Measurements from ENCODE around the gene PEX14. TPM values are rescaled to one million over a fixed set of nuclear protein-coding genes. Genes with fewer than 3 reads are reported as not detected.

The PEX14 gene
- total RNA-seq, 1 experiment from 2014 or later, result 29.3 TPM

DNA sequence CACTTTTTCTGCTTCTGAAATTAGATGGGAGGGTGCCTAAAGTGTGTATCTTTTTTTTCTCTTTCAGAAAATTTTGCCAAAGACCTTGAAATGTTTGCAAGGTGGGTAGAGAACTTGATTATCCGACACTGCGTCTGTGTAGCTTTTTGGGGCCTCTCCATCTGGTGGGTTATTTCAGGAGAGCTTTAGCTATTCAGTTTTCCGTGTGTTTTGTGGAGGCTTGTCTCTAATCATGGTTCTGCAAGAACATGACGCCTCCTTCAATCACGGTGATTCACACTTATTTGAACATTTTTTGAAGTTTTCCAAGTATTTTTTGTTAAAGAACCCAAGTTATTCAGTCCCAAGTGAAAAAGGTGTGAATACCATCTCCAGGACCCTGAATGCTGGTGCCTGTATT, 40.2 kb upstream of the PEX14 start:
- Histone ChIP-seq H3K9ac (ENCODE audit: low read length) (no peak overlapping the region), H3K4me2 (ENCODE audit: low read length) (no peak overlapping the region), H3K4me3 (replicated peaks in 1 of 2; ENCODE audit: low read depth in 1 of 2, low read length in 2 of 2) (no peak overlapping the region), H3K9me3 (ENCODE audit: control insufficient read depth in 1 of 2, insufficient read depth in 1 of 2, low read depth in 1 of 2, low read length in 2 of 2) (no peaks in the 10 kb centered on the region), H3K9me2 (ENCODE audit: insufficient read depth) (no peaks in the 10 kb centered on the region), H3K27ac (ENCODE audit: low read depth, low read length) (no peak overlapping the region), H3K79me2 (ENCODE audit: insufficient read depth, low read length) (peaks cover 8% of the 10 kb centered on the region; the same call in 1 of the 2 replicates), H3K27me3 (ENCODE audit: insufficient read depth, low read length) (no peaks in the 10 kb centered on the region), H2AFZ (ENCODE audit: low read depth, low read length, poor library complexity, severe bottlenecking) (no peak overlapping the region), H3K36me3 (ENCODE audit: control insufficient read depth in 1 of 2, insufficient read depth in 2 of 2, low read length in 2 of 2) (no peaks in the 10 kb centered on the region), H4K20me1 (ENCODE audit: insufficient read depth) (no peaks in the 10 kb centered on the region), H3K4me1 (ENCODE audit: control insufficient read depth in 1 of 2, insufficient read depth in 2 of 2, low read length in 2 of 2) (peaks cover 2 to 18% of the 10 kb centered on the region in 2 experiments; a peak in 3 of 4 replicates)
- no peak for DNase-seq (ENCODE audit: low read depth, low spot score)
- intact Hi-C loops (cut with micrococcal nuclease), result no loop called here
- ChIA-PET CTCF (no interaction called here), RAD21 (ENCODE audit: low non-redundant PET in 1 of 2, low total read pairs in 2 of 2, uncharacterized antibody in 2 of 2, unreplicated experiment in 2 of 2) (no interaction called here), POLR2A (no interaction called here)
- BruUV-seq (replicated peaks), result no TSS peak
- TF ChIP-seq CTCF (IDR thresholded peaks at IDR 0.05 in 2 of 3, conservative IDR thresholded peaks at IDR 0.05 in 1 of 3; ENCODE audit: borderline replicate concordance in 1 of 3, insufficient read depth in 1 of 3, low read depth in 2 of 3, low read length in 2 of 3) (no peak), FOSL1 (IDR thresholded peaks at IDR 0.05; ENCODE audit: low read depth) (no peak), CBX3 (IDR thresholded peaks at IDR 0.05; ENCODE audit: low read depth) (no peak), SRF (IDR thresholded peaks at IDR 0.05; ENCODE audit: low read depth) (no peak)
- TF ChIP-seq, protein P1, sequence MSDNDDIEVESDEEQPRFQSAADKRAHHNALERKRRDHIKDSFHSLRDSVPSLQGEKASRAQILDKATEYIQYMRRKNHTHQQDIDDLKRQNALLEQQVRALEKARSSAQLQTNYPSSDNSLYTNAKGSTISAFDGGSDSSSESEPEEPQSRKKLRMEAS (IDR thresholded peaks at IDR 0.05), result no peak
- no peak for ATAC-seq

DNA sequence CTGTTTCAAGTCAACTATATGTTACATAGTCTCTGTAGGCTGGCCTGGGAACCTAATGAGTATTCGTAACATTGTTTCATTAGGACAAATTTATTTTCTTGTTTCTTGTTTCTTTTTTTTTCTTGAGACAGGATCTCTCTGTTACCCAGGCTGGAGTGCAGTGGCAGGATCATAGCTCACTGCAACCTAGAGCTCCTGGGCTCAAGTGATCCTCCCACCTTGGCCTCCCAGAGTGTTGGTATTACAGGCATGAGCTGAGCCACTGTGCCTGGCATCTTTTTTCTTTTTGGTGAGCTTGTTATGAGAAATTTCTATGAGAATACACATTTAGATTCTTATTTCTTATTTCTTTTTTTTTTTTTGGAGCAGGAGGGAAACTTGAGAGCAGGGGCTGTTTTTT, 37.7 kb upstream of the PEX14 start:
- intact Hi-C loops (cut with micrococcal nuclease), result no loop called here
- CTCF ChIA-PET, result interaction anchor here (1.4 kb wide), 1 partner anchor 57 kb away, joined by 5 read pairs; no protein-coding TSS in a partner anchor
- Histone ChIP-seq H3K9me2 (ENCODE audit: insufficient read depth) (no peaks in the 10 kb centered on the region), H3K9me3 (ENCODE audit: control insufficient read depth in 1 of 2, insufficient read depth in 1 of 2, low read depth in 1 of 2, low read length in 2 of 2) (no peaks in the 10 kb centered on the region), H3K79me2 (ENCODE audit: insufficient read depth, low read length) (no peaks in the 10 kb centered on the region; the same call in 1 of the 2 replicates), H3K4me2 (ENCODE audit: low read length) (no peak overlapping the region), H3K4me3 (replicated peaks in 1 of 2; ENCODE audit: low read depth in 1 of 2, low read length in 2 of 2) (no peak overlapping the region), H2AFZ (ENCODE audit: low read depth, low read length, poor library complexity, severe bottlenecking) (no peak overlapping the region), H3K9ac (ENCODE audit: low read length) (no peak overlapping the region), H4K20me1 (ENCODE audit: insufficient read depth) (no peaks in the 10 kb centered on the region), H3K27ac (ENCODE audit: low read depth, low read length) (no peak overlapping the region), H3K4me1 (ENCODE audit: control insufficient read depth in 1 of 2, insufficient read depth in 2 of 2, low read length in 2 of 2) (no peaks in the 10 kb centered on the region), H3K27me3 (ENCODE audit: insufficient read depth, low read length) (no peaks in the 10 kb centered on the region), H3K36me3 (ENCODE audit: control insufficient read depth in 1 of 2, insufficient read depth in 2 of 2, low read length in 2 of 2) (peaks cover 0 to 4% of the 10 kb centered on the region in 2 experiments; a peak in 1 of 4 replicates)
- no TSS peak for BruUV-seq (replicated peaks)
- POLR2A ChIA-PET, result no interaction called here
- DNase-seq (ENCODE audit: low read depth, low spot score) (no peak), ATAC-seq (no peak)
- RAD21 ChIA-PET (ENCODE audit: low non-redundant PET in 1 of 2, low total read pairs in 2 of 2, uncharacterized antibody in 2 of 2, unreplicated experiment in 2 of 2), result no interaction called here
- TF ChIP-seq FOSL1 (IDR thresholded peaks at IDR 0.05; ENCODE audit: low read depth), result no peak
- TF ChIP-seq YY1 (IDR thresholded peaks at IDR 0.05; ENCODE audit: extremely low read depth, insufficient replicate concordance, low read depth, low read length), result no peak
- TF ChIP-seq ZFX (IDR thresholded peaks at IDR 0.05), result no peak
- TF ChIP-seq ZNF274 (IDR thresholded peaks at IDR 0.05; ENCODE audit: low read depth, low read length), result no peak
- TF ChIP-seq POLR2A (IDR thresholded peaks at IDR 0.05; ENCODE audit: borderline replicate concordance, extremely low read depth, insufficient read depth, insufficient read length), result no peak
- TF ChIP-seq, protein P1 (IDR thresholded peaks at IDR 0.05), result no peak
- TF ChIP-seq POLR2AphosphoS5 (IDR thresholded peaks at IDR 0.05; ENCODE audit: low read depth, low read length), result no peak
- TF ChIP-seq SRF (IDR thresholded peaks at IDR 0.05; ENCODE audit: low read depth), result no peak
- TF ChIP-seq EGR1 (IDR thresholded peaks at IDR 0.05; ENCODE audit: low read depth), result no peak
- no peak for TF ChIP-seq ELF1 (IDR thresholded peaks at IDR 0.05; ENCODE audit: borderline replicate concordance, low read depth)
- no peak for TF ChIP-seq CTCF (IDR thresholded peaks at IDR 0.05 in 2 of 3, conservative IDR thresholded peaks at IDR 0.05 in 1 of 3; ENCODE audit: borderline replicate concordance in 1 of 3, insufficient read depth in 1 of 3, low read depth in 2 of 3, low read length in 2 of 3)
- TF ChIP-seq TCF7L2 (IDR thresholded peaks at IDR 0.05; ENCODE audit: borderline replicate concordance, extremely low read depth, insufficient read depth, insufficient read length), result no peak
- no peak for TF ChIP-seq SIN3A (IDR thresholded peaks at IDR 0.05; ENCODE audit: low read depth)
- TF ChIP-seq JUND (IDR thresholded peaks at IDR 0.05), result no peak
- TF ChIP-seq, protein P2, sequence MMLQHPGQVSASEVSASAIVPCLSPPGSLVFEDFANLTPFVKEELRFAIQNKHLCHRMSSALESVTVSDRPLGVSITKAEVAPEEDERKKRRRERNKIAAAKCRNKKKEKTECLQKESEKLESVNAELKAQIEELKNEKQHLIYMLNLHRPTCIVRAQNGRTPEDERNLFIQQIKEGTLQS (IDR thresholded peaks at IDR 0.05), result no peak
